ENCODE results near the gene CASQ1.

The CASQ1 gene

DNA sequence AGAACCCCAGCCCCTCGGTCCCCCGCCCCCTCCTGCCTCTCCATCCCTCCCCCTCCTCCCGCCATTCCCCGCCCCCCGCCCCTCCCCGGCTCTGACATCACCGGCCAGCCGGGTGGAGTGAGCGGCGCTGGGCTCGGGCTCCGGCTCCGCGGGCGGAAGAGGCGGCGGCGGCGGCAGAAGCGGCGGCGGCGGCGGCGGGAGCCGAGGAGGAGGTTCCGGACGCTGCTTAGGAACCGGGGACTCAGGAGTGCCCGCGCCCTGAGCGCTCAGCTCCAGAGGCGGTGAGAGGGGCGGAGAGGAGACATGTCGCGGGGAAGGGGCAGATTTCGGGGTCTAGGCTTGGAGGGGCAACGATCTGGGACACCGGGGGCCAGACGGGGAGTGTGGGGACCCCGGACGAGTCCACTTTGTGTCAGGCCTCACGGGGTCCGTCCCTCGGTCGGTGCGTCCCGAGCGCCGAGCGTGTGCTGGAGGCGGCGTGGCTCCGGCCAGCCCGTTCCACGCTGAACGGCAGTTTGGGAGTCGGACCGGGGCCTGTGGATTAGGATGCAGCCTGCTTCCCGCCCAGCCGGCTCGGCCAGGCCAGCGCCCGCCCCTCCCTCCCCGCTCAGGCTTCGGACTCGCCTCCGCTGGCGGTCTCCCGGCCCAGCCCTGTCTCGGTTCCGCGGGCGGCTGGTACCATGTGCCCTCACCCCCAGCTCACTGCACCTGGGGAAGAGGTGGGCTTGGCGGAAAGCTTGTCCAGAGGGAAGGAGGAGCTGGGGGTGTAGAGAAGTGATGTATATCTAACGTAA is 15.1 kb downstream of the CASQ1 start, which contains the start of gene PEA15:
PEA15 (plus strand) TSS at position 143 of the 794 bp plus-strand sequence. CDS start 6,161 bp downstream, outside the sequence.
- peak; percentile 40 for DNase-seq (ENCODE audit: low spot score)

DNA sequence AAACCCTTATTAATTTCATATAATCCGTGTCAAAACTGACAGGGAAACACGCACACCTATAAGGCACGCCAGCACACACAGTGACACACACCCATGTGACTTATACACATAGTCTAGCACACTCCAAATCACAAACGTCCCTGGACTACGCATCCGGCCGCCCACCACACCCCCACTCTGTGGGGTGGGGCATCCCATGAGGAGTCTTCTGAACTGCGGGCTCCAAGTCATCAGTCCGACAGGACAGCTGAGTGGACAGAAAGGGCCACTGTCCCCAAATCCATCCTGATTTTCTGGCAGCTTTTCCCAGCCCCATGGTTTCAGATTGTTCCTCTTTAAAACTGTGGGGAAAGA is 15.6 kb downstream of the CASQ1 start:
- peak; percentile 83 for DNase-seq (ENCODE audit: low spot score)

DNA sequence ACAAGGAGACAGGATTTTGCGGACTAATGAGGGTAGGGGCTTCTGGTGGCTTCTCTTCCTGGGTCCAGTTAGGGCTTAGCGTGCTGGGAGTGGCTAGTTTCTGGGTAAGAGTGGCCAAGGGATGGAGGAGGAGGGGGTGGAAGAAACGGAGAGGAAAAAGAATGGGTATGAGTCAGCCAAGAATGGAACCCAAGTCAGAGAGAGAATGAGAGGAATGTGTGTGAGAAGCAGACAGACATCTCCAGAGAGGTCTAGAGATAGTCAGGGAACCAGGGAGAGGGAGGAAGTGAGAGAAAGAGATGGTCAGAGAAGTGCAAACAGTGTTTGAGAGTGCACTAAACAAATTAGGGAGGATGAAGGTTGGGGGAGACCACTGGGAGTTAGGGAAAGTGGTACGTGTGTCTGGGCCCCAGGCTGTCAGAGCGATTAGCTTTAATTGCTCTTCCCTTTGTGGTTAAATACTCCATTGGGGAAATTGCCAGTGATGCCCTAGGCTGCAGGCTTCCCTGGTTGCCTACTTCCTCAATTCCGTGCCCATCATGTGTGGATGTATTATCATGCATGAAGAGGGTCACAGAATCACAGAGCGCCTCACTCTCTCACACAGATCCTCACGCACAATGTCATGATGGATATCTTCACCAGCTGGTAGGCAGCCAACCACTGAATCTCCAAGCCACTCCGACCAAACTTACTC is 16.2 kb downstream of the CASQ1 start:
- DNase-seq (ENCODE audit: low spot score) = peak; percentile 50

DNA sequence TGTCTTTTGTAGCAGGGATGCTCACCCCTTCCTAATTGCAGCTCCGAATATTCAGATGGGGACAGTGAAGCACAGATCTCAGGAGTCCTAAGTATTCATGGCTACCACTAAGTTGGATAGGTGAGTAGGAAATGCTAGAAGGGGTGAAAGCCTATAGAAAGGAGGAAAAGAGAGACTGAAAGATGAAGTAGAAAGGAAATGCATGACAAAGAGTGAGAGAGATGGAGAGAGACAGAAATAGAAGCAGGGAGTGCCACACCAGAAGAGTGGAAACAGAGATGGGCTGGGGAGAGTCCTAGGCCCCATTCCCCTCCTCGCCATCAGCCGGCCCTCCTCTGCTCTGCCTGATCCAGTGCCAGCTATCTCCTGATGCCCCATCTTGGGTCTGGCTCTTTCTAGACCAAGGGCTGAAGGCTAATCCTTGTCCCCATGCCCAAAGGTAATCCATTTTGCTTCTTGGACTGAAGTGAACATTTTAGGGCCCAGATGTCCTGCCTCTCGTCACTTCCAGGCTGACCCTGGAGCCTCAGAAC is 16.8 kb downstream of the CASQ1 start:
- no peak for DNase-seq (ENCODE audit: low spot score)

DNA sequence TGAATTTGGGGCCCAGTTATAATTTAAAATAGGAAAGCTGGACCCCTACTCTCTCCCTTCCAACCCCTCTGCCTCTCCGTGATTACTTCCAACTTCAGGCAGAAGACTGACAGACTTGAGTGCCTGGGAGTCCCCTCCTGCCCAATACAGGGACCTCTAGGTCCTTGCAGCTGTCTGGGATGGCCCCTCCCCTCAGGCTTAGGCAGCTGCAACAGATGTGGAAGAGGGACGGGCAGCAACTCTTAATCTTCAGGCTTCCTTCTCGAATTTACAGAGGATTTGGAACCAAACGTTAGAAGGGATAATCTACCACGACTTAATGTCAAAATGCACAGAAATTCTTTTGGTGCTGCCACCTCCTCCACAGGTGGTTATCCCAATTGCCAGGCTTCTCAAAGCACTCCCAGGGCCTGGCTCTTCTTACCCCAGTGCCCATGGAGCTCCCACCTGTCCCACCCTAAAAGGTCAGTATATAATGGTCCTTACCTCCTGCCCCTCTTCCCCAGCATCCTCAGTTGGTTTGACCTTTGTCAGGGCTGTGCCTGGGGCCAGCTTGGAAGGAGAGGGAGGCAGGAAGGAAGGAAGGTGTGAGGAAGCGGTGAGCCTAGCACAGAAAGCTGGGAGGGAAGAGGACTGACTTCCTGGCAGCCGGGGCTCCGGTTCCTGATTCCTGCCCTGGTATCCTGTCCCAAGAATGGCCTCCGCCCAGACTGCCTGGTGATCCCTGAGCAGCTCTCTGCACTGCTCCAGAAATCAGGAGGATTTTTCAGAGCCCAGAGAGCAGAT is 17.6 kb downstream of the CASQ1 start:
- DNase-seq (ENCODE audit: low spot score) = peak; percentile 68

DNA sequence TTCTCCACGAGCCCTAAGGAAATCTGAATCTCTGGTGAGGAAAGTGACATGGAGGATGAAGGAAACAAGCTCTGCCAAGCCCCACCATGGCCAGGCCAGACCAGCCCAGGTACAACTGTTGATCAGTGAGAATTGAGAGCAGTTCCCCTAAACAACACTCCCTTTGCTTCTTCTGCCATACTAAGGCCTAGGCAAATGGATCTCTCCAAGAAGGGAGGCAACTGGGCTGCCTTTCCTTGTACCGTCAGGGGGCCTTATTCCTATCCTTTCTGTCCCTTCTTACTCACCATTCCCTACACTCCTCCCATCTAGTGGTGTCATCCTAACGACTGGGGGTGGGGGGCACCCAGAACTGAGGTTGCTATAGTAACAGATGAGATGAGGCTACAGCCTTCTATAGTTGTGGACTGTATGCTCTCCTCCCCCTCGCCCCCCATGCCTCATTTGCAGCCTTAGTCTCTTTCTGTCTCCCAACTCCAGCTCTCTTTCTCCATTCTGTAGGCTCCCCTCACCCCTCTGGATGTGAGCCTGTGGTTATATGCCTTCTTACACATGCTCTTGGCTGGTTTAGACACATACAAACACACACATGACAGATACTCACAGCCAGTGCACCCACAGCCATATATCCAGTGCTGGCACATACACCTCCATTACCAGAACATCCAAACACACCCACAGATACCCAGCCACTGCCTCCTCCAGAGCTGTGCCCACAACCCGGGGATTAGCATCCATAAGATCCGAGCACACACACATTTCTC is 18.4 kb downstream of the CASQ1 start:
- DNase-seq (ENCODE audit: low spot score) = no peak

DNA sequence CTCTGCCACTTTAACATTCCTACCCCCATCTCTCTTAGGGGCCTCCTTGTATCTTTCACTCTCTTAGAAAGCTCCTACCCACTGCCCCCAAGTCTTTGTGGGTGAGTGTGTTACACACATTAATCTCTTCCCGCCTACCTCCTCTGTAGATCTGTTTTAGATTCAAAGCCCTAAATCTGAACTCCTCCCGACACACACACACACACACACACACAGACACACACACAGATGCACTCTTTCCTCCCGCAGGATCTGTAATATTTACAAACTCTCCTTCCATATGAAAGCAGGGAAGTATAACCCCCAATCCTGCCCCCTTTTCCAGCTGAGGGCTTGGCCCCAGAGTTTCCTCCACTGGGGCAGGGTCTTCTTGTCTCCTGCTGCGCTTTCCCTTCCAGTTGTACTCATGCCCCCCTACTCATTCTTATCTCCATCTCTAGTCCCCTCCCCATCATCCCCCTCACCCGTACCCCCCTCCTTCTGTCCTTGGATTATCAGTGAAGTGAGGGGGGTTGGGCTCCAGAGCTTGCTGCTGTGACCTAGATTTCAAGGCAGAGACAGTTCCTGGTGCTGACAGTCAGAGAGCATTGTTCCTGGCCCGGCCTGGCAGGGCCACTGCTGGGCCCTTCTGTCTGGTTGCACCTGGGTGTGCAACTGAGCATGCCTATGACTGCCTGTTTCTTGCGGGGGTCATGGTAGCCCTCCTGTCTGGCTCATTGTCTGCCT is 19.1 kb downstream of the CASQ1 start:
- DNase-seq (ENCODE audit: low spot score) = no peak

DNA sequence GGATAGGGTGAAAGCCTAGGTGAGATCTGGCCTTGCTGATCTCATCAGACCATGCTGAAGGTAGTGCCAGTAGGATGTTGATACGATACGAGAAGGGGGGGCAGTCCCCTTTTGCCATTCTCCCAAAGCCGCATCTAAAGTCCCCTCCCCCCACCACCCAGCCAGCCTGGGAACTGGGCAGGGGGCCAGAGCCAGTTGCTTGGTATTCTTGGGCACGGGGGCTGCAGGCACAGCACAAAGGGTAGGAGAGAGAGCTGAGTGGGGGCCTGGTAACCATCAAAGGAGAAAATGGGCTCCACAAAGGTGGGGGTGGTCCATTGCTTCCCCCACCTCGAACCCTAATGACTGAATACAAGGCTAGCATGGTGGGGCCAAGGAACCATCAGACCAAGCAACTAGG is 20.2 kb downstream of the CASQ1 start:
- no peak for DNase-seq (ENCODE audit: low spot score)

DNA sequence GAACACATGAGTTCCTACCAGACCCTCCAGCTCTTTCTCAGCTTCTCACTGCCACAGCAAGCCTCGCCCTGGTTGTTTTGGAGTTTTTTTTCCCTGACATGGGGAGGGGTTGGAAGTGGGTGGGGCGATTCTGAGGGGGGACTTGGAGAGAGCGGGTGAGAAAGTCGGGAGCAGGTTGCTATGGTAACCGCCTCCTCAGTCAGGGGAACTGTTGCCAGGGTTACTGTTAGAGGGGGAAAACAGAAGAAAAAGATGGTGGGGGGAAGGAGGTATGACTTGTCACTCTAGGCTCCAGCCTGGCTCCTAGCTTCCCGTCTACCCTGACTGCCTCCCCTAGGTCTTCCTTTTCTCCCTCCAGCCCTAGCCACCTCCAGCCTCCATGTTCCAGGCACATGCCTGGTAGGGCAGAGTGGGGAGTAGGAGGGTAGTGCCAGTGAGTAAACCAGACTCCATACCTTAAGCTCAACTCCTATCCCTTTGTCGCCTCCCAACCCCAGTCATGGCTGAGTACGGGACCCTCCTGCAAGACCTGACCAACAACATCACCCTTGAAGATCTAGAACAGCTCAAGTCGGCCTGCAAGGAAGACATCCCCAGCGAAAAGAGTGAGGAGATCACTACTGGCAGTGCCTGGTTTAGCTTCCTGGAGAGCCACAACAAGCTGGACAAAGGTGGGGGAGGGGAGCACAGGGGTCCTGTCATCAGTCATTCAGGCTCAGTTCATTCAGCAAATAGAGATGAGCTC is 20.8 kb downstream of the CASQ1 start:
- DNase-seq (ENCODE audit: low spot score) = no peak

DNA sequence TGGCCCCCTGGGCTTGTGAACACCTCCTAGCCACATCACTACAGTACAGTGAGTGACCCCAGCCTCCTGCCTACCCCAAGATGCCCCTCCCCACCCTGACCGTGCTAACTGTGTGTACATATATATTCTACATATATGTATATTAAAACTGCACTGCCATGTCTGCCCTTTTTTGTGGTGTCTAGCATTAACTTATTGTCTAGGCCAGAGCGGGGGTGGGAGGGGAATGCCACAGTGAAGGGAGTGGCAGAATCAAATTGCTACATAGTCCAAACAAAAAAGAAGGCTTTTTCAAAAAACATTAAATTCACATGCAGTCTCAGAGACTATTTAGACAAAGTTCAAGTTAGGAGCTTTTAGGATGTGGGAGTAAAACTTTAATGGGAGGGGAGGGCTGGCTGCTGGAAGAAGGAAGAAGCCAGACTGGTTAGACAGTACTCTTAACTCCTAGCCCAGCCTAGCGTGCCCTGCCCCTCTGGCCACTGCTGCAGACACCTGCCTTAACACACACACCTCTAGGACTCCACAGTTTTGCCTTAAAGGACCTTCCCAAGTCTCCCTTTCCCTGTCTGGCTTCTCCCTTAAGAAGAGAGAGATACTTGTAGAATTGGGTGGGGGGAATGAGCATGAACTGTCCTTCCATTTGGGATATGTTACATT is 24.2 kb downstream of the CASQ1 start:
- no peak for DNase-seq (ENCODE audit: low spot score)

DNA sequence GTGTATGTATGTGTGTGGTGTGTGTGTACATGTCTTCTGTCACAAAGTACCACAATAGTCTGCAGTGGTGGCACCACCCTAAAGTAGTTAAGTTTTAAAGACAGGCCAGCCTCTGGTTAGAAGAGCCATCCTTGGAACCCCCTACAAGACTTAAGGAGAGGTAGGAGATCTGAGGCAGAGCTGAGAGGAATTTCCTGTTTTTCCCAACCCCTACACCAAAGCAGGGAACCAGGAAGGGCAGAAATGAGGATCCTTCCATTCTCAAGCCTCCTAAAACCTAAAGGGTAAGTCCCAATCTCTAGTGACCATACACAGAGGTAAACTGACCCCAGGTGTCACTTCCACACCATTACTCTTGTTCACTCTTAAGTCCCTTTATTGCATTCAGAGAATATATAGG is 25.9 kb downstream of the CASQ1 start:
- no peak for DNase-seq (ENCODE audit: low spot score)

DNA sequence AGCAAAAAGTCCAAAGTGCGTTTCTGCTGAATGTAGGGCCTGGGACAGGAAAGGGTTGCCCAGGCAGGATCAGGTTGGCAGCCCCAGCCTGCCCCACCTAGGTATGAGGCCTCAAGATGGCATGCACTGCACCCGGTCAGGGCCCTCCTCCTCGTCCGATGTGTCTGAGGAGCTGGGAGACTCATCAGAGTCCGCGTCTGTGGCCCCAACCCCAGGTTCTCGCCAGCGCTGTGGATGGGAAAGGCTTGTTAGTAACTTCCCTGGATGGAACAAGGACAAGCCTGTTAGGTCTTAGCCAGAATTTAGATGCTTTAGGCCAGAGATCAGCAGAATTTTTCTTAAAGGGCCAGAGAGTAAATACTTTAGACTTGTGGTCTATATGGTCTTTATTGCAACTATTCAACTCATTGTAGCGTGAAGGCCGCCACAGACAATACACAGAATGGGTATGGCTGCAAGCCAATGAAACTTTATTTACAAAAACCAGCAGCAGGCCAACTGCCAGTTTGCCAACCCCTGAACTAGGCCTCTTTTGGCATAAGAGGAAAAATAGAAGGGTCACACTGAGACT is 27.2 kb downstream of the CASQ1 start:
- no peak for DNase-seq (ENCODE audit: low spot score)

DNA sequence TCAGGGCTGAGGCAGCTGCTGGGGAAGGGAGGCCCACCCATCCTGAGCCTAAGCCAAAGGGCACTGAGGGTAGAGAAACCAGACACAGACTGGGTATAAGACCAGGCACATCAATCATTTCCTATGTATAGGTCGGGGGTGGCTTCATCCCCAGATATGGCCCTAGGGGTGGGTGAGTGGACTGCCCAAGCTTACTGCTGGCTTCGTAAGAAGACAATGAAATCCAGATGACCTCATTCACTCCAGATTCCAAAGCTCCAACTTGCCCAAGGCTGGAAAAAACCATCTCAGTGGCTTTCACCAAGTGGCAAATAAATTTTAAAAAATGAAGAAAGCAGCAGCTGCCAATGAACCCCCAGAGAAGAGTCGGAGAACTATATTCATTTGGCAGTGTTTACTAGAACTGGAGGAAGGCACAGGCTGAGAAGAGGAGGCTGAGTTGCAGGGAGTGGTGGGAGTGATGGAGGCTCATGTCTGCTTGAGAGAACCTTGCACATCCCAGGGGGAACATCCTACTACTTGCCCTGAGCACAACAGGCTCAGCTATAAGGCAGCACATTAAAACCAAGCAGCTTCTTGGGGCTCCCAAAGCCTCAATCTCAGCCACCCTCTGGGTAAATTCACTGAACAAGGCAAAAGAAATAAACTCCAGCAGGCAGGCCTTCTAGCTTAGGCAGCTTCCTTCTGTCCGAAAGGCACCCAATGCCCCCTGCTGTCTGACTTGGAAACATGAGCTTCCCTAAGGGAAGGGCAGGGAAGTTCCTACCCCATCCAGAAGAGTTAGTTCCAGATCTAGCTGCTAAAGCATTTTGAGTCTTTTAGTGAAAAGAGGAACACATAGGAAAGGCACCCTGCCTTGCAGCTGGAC is 28.9 kb downstream of the CASQ1 start:
- peak; percentile 71 for DNase-seq (ENCODE audit: low spot score)

DNA sequence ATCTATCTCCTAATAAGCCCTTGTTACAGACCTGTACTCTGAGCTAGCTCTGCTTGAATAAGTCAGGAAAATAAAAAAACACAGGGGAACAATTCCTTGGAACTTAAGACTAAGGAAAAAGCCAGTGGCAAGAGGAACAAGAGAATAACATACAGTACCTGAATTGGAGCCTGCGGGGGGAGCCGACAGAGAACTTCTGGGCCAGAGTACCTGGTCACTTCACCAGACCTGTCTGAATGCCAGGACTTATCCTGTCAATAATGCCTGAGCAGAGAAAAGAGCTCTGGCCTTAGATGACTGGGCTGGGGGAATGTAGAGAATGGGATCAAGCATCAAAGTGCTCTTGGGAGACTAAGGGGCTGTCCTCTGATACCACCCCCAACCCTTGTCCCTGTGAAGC is 29.9 kb downstream of the CASQ1 start:
- no peak for DNase-seq (ENCODE audit: low spot score)

DNA sequence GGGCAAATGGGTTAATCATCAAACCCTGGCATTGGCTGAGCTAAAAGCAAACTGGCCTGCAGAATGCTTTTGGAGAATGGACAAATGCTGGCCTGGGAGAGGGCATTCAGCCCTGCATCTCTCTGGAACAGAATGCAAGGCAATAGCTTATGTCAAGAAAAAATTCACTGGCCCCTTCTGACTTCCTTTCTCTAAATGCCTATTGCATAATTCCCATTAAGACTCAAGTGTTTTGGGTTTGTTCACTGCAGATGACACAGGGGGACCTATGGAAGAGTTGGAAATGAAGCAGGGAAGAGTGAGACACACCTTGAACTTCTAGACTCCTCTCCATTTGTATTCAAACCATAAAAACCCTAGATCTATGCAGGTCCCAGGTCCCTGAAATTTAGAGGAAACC is 30.7 kb downstream of the CASQ1 start:
- no peak for DNase-seq (ENCODE audit: low spot score)

DNA sequence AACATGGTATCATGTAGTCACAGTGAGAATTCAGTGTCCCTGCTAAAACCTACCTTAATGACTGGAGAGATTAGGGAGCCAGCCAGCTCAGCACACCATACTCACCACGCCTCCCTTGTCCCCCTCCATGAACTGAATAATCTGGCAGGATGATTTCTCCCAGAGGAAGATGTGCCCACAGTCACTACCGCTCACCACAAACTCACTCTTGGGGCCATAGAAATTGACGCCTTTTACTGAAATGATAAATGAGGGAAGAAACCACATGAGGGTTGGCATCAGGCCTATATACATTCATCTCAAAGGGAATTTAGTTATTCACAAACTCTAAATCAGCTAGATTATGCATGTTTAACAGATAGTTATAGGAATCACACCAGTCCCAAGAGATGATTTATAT is 32.2 kb downstream of the CASQ1 start:
- DNase-seq (ENCODE audit: low spot score) = no peak

DNA sequence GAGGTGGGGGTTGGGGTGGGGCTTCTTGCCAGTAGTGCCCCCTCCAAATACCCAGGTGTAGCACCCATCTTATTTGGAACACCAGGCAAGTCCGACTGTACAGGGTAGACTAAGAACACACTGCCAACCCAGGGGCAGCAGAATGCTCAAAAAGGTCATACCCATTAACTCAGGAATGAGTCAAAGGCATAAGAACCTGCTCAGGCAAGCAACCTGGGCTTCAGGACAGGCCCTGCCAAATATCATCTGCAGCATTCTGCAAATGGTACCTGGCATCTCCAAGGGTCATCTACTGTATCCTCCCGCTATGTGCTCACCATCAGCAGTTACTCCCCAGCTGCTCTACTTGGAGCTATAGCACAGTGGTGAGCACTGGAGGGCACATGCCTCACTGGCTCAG is 34.2 kb downstream of the CASQ1 start:
- DNase-seq (ENCODE audit: low spot score) = no peak

DNA sequence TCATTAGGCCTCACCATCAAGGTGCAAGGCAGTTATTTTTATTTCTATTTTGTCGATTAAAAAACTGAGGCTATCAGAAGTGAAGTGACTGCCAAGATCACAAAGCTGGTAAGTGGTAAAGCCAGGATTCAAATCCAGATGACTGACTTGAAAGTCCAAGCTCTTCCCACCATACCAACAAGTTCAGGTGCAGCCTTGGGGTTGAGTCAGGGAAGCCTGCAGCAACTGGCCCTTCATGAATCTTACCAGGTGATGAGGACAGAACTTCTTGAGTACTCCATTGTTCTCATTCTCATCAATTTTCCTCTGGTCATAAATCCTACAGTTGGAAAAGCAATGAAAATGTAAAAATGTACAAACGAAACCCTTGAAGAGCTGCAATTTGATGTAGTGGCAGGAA is 35.0 kb downstream of the CASQ1 start:
- DNase-seq (ENCODE audit: low spot score) = no peak

DNA sequence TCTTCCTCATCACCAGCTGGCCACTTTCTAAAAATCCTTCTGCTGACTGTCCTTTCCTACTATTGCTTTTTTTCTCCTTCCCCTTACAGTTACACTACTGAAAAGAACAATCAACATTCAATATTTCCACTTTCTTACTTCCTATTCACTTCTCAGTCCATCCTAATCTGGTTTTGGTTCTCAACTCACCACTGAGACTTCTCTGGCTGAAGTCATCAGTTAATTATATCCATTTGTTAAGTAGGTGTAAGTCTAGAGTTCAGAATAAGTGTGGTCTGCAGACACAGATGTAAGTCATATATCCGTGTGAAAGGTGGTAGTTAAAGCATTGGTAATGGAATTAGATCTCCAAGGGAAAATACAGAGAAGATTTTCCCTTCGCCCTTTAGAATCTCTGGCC is 36.2 kb downstream of the CASQ1 start:
- DNase-seq (ENCODE audit: low spot score) = no peak
